GM18867 (cell line): Measurements from ENCODE around the gene DEGS2.

Experiments used
- ATAC-seq: cut with Tn5 transposase; IDR thresholded peaks from one replicate; pipeline ENCODE4 v1.9.1; 2021; ENCODE audit warnings: mild to moderate bottlenecking, moderate library complexity; ENCODE audit not compliant: unreplicated experiment

Gene DEGS2

GRCh38 chr14:100096656-100097055 is 62.8 kb downstream of the DEGS2 start:
- no peak for ATAC-seq
